GM12874 (cell line): ENCODE results near the gene ADD2.

Experiments used
- TF ChIP-seq, protein P1 (sequence below): IDR thresholded peaks from 2 replicates; pipeline ENCODE4 v1.5.1; 2011; ENCODE audit warnings: low read depth, mild to moderate bottlenecking, control low read depth, low read length, moderate library complexity; ENCODE audit not compliant: insufficient read depth

The ADD2 gene

DNA sequence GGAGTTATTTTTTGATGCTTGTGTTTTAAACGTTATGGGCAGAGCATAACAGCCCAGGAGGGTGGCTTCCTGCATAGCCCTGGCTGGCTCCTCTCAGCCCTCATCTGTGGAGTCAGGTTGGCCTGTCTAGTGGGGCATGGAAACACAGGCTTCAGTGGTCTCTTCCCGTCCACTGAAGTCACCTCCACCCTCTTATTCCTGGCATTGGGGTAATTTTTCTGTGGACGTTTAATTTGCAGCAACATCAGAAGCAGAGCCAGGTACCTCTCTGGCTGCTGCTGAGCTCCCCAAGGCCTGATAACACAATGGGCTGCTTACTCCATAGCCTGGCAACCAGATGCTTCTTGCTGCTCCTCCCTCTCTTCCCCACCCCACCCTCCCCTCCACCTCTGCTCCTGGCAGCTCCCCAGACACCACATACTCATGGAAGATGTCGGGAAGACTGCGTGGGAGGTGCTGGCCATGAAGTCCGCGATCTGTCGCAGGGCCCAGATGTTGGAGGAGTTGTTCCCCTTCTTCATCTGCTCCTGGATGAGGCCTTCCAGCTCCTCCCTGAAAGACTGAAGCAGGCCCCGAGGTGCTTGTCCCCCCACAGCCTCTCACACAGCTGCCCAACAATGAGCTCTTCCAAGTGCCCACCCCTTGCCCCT lies 64.0 kb downstream of the ADD2 start:
- TF ChIP-seq, protein P1, sequence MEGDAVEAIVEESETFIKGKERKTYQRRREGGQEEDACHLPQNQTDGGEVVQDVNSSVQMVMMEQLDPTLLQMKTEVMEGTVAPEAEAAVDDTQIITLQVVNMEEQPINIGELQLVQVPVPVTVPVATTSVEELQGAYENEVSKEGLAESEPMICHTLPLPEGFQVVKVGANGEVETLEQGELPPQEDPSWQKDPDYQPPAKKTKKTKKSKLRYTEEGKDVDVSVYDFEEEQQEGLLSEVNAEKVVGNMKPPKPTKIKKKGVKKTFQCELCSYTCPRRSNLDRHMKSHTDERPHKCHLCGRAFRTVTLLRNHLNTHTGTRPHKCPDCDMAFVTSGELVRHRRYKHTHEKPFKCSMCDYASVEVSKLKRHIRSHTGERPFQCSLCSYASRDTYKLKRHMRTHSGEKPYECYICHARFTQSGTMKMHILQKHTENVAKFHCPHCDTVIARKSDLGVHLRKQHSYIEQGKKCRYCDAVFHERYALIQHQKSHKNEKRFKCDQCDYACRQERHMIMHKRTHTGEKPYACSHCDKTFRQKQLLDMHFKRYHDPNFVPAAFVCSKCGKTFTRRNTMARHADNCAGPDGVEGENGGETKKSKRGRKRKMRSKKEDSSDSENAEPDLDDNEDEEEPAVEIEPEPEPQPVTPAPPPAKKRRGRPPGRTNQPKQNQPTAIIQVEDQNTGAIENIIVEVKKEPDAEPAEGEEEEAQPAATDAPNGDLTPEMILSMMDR, result no peak

DNA sequence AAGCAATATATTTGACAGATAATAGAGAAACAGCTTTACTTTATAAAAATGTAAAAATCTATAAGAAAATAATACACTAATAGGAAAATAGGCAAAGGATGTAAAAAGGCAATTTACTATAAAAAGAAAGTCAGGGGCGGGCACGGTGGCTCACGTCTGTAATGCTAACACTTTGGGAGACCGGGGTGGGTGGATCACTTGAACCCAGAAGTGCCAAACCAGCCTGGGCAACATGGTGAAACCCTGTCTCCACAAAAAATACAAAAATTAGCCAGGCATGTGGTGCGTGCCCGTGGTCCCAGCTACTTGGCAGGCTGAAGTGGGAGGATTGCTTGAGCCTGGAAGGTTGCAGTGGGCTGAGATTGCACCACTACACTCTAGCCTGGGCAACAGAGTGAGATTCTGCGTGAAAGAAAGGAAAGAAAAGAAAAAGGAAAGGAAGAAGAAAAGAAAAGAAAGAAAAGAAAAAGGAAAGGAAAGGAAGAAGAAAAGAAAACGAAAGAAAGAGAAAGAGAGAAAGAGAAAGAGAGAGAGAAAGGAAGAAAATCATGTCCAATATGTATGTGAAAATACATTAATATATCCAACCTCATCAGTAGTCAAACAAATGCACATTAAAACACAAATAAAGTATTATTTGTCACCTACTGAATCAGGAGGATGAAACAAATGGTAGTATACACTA lies 65.1 kb downstream of the ADD2 start:
- TF ChIP-seq, protein P1, result no peak

DNA sequence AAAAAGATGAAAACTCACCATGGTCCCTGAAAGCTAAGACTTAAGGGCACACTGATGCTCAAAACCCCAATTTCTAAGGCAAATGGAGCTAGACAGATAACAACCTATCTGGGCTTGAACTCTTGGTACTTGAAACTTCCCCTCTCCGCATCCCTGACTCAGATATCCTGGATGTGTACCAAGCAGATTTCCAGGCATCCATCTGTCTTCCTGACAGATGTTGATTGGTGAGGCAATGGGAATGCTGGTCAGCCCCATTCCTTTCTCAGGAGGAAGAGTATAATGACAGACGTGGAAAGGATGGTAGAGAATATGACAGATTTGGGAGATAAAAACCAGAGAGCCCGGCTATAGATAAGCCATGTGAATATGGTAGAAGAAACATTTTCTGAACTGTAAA lies 69.2 kb downstream of the ADD2 start:
- TF ChIP-seq, protein P1, result no peak

DNA sequence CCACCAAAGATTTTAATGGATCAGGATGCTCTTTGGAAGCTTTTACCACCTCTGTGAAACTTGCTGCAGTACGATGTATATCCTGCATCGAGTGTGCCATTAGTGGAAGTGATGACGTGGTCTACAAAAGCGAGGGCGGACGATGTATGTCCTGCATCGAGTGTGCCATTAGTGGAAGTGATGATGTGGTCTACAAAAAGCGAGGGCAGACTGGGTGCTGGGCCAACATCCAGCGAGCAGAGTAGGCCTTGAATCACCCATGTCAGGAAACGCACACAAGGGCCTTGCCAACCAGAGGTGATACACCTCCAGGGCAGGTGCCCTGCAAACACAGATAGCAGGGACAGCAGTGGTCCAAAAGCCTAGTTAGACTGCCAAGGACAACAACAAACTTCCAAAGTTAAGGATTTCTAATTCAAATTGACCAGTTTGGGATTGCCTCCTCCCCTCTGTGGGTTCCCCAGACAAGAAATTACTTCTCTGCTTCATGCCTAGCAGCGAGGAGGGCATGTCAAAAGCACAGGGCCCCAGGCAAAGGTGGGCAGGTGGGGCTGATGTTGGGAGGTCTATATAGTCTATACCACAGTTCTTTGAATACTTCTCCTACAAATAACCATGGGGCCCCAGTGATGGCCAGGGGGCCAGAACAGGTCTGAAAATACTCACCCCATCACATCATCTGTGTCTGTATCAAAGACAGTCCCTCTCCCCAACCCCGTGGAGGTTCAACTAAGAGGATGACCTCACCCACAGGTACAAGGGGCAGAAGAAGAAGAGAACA lies 70.2 kb downstream of the ADD2 start:
- TF ChIP-seq, protein P1, result no peak

DNA sequence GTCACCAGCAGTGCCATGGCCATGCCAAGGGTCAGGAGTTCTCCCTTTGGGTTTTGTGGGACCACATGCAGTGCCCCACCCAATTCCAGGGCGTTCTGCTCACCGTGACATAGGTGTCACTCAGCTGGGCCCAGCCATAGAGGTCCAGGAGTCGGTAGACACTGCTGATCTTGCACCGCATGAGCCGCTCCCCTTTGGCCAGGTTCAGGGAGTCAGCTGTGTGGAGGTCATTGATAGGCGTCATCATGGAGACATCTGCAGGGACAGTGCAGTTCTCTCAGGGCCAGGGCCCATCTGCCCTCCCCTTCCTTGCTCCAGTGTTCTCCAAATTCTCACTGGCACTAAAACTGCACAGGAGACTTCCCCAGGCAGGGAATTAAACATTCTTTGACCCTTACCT lies 71.9 kb downstream of the ADD2 start:
- TF ChIP-seq, protein P1, result no peak

DNA sequence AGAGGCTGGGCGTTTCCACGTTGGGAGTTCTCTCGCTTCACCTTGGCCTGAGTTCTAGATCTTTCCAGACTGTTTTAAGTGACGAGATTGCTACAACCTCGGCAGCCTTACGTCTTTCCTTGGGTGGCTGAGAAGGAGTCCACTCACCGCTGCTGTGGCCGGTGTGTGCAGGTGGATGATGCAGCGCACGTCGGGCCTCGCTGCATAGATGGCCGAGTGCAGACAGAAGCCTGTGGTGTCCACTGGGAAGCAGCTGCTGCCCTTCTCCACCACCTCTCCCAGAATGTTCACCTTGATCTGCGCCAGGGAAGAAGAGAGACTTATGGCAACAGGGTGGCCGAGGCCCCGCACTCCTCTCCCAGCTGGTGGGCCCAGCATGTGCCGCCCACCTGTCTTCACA lies 75.7 kb downstream of the ADD2 start:
- TF ChIP-seq, protein P1, result no peak

DNA sequence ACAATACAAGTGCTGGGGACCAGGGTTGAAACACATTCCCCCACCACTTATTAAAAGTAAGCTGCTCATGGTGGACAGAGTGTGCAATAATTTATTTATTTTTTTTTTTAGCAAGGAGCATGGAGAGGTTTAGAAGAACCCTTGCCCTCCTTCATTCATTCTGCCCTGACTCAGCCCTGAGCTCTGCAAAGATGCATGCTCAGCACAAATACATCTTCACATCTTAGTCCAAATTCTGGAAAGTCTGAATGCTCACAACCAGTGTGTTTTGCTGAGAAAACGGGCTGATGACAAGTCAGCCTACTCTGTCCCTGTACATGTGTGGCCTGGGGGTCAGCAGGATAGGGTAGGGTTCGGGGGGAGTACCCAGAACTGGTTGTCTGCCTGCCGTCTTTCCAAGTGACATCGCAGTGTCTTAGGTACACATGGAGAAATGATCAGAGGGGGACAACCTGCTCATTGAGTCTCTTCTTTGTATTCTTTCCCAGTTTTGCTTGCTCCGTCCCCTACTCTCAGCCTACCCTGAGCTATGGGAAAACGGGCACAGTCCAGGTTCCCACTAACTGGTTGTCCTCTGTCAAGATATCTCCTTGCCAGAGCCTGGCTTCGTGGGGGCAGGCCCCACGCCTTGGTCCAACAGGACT lies 76.4 kb downstream of the ADD2 start:
- TF ChIP-seq, protein P1, result no peak
